GM23338 (cell line): ENCODE data around the gene LNP1.

Source experiments
- CREB1 ChIP-seq: fragments of 250-450 bp; sonication (Bioruptor Pico); IDR thresholded peaks from 2 replicates; pipeline ENCODE4 v1.5.0; 2020; ENCODE audit warnings: low read depth, mild to moderate bottlenecking, moderate library complexity
- CTCF ChIP-seq, 2 experiments: fragments of 200-600 bp in 1 of 2; sonication (generic) in 1 of 2; conservative IDR thresholded peaks; 2 replicates each; pipeline versions ENCODE4 v1.5.1 to v1.6.1; 2016 to 2017; ENCODE audit warnings: antibody characterized with exemption in 2 of 2, low read depth in 2 of 2, mild to moderate bottlenecking in 2 of 2, moderate library complexity in 1 of 2
- ETS1 ChIP-seq: IDR thresholded peaks from 2 replicates; pipeline ENCODE4 v1.6.1; 2016; ENCODE audit warnings: antibody characterized with exemption
- EZH2 ChIP-seq: fragments of 200-600 bp; sonication (generic); IDR thresholded peaks from one replicate; pipeline ENCODE4 v1.8.0; 2017; ENCODE audit warnings: antibody characterized with exemption, mild to moderate bottlenecking, low read depth; ENCODE audit not compliant: unreplicated experiment
- EZH2phosphoT487 ChIP-seq: fragments of 200-600 bp; sonication (generic); IDR thresholded peaks from one replicate; pipeline ENCODE4 v1.8.1; 2018; ENCODE audit warnings: antibody characterized with exemption; ENCODE audit not compliant: unreplicated experiment
- JUNB ChIP-seq: IDR thresholded peaks from one replicate; pipeline ENCODE4 v1.6.1; 2016; ENCODE audit warnings: antibody characterized with exemption; ENCODE audit not compliant: unreplicated experiment
- NANOG ChIP-seq: IDR thresholded peaks from 2 replicates; pipeline ENCODE4 v1.6.1; 2016; ENCODE audit warnings: antibody characterized with exemption, borderline replicate concordance
- POLR2AphosphoS5 ChIP-seq: IDR thresholded peaks from 2 replicates; pipeline ENCODE4 v1.6.1; 2016; ENCODE audit warnings: antibody characterized with exemption, low read depth
- REST ChIP-seq: IDR thresholded peaks from one replicate; pipeline ENCODE4 v1.6.1; 2018; ENCODE audit warnings: antibody characterized with exemption; ENCODE audit not compliant: unreplicated experiment
- STAT1 ChIP-seq: IDR thresholded peaks from one replicate; pipeline ENCODE4 v1.6.1; 2016; ENCODE audit warnings: antibody characterized with exemption; ENCODE audit not compliant: unreplicated experiment
- ZNF114 ChIP-seq: fragments of 250-450 bp; sonication (Bioruptor Pico); IDR thresholded peaks from 2 replicates; pipeline ENCODE4 v1.5.0; 2020; ENCODE audit warnings: mild to moderate bottlenecking, moderate library complexity
- ZNF331 ChIP-seq: fragments of 250-450 bp; sonication (Bioruptor Pico); IDR thresholded peaks from 2 replicates; pipeline ENCODE4 v1.5.0; 2020; ENCODE audit warnings: low read depth, mild to moderate bottlenecking, moderate library complexity
- ZNF462 ChIP-seq: fragments of 250-450 bp; sonication (Bioruptor Pico); IDR thresholded peaks from 2 replicates; pipeline ENCODE4 v1.5.0; 2020; ENCODE audit warnings: mild to moderate bottlenecking, moderate library complexity

GRCh38 chr3:100370756-100371155 is 30.6 kb upstream of the LNP1 start:
- no peak for TF ChIP-seq CTCF (conservative IDR thresholded peaks at IDR 0.05; ENCODE audit: low read depth in 2 of 2)
- no peak for TF ChIP-seq EZH2
- no peak for TF ChIP-seq CREB1 (CRISPR knock-in tag)
- TF ChIP-seq EZH2phosphoT487 = no peak
- TF ChIP-seq POLR2AphosphoS5 = no peak
- TF ChIP-seq REST = no peak
- TF ChIP-seq JUNB = no peak
- TF ChIP-seq ZNF331 (CRISPR knock-in tag) = no peak
- no peak for TF ChIP-seq ETS1
- TF ChIP-seq STAT1 = no peak
- no peak for TF ChIP-seq ZNF114
- no peak for TF ChIP-seq NANOG
- no peak for TF ChIP-seq ZNF462
